Endothelial cell of umbilical vein (primary cell): ENCODE results near the gene PHPT1. TPM values are rescaled to one million over a fixed set of nuclear protein-coding genes. Genes with fewer than 3 reads are reported as not detected.

Source experiments
- BruUV-seq: library from RNA; stranded (reverse); fragments of 400-500 nt; replicated peaks from 2 replicates; lab custom pipeline; 2021; lab: Mats Ljungman, UMichigan
- CTCF ChIA-PET: fragments of 300-600, 350-600 bp; sonication (Branson Sonifier 250); formaldehyde crosslinking; loops from one replicate; lab custom pipeline; 2021; ENCODE audit warnings: antibody characterized with exemption, inconsistent platforms; lab: Charles Lee
- POLR2A ChIA-PET: fragments of 300-600, 350-600 bp; sonication (Branson Sonifier 250); formaldehyde crosslinking; loops from one replicate; lab custom pipeline; 2021; ENCODE audit warnings: antibody characterized with exemption, inconsistent platforms; lab: Charles Lee
- DNase-seq: peaks from one replicate; pipeline ENCODE4 v3.0.0-alpha.2; 2011; ENCODE audit warnings: low read depth, low spot score
- FAIRE-seq: peaks from 2 replicates; lab custom pipeline; 2011; peaks lifted over from hg19 to GRCh38; lab: Jason Lieb, UNC
- H2AFZ ChIP-seq: 2 replicates; pipeline ENCODE4 v1.6.0; 2012; ENCODE audit warnings: low read depth, low read length, control low read depth, inconsistent platforms
- H3K27ac ChIP-seq: 2 replicates; pipeline ENCODE4 v1.5.1; 2011; ENCODE audit warnings: low read depth, mild to moderate bottlenecking, control low read depth, low read length, moderate library complexity; ENCODE audit not compliant: insufficient read depth
- H3K27me3 ChIP-seq, 2 experiments: 2 replicates each; pipeline versions ENCODE4 v1.6.0 to v1.6.1; 2011; ENCODE audit warnings: low read length in 2 of 2, mixed read lengths in 1 of 2; ENCODE audit not compliant: control insufficient read depth in 2 of 2, insufficient read depth in 2 of 2
- H3K36me3 ChIP-seq, 2 experiments: 2 replicates in 1 of 2; 3 replicates in 1 of 2; pipeline ENCODE4 v1.5.1; 2011; ENCODE audit warnings: low read length in 2 of 2, mild to moderate bottlenecking in 1 of 2, moderate library complexity in 1 of 2; ENCODE audit not compliant: control insufficient read depth in 2 of 2, insufficient read depth in 2 of 2; ENCODE audit errors: extremely low read depth in 1 of 2
- H3K4me1 ChIP-seq: 3 replicates; pipeline ENCODE4 v1.5.1; 2011; ENCODE audit warnings: mild to moderate bottlenecking, low read length; ENCODE audit not compliant: control insufficient read depth, insufficient read depth; ENCODE audit errors: extremely low read depth
- H3K4me2 ChIP-seq: 2 replicates; pipeline ENCODE4 v1.6.1; 2011; ENCODE audit warnings: low read length, control low read depth, mixed read lengths; ENCODE audit not compliant: insufficient read depth
- H3K4me3 ChIP-seq, 3 experiments: fragments of 200-600 bp in 1 of 3; sonication (generic), shearing (Covaris generic) in 1 of 3; replicated peaks in 1 of 3; 2 replicates each; pipeline ENCODE4 v1.5.1; 2011 to 2016; ENCODE audit warnings: control low read depth in 3 of 3, low read length in 3 of 3, mild to moderate bottlenecking in 2 of 3, inconsistent platforms in 1 of 3, low read depth in 1 of 3, moderate library complexity in 1 of 3; ENCODE audit not compliant: insufficient read depth in 1 of 3
- H3K79me2 ChIP-seq: 2 replicates; pipeline ENCODE4 v1.6.0; 2012; ENCODE audit warnings: low read length, inconsistent platforms; ENCODE audit not compliant: control insufficient read depth, insufficient read depth
- H3K9ac ChIP-seq: replicated peaks from 2 replicates; pipeline ENCODE3; 2011; ENCODE audit warnings: low read length, control low read depth; ENCODE audit not compliant: insufficient read depth; ENCODE audit errors: extremely low read depth
- H3K9me1 ChIP-seq: replicated peaks from 3 replicates; pipeline ENCODE4 v1.6.0; 2011; ENCODE audit warnings: mild to moderate bottlenecking, low read length; ENCODE audit not compliant: control insufficient read depth, insufficient read depth; ENCODE audit errors: extremely low read depth
- H3K9me3 ChIP-seq: replicated peaks from 2 replicates; pipeline ENCODE4 v1.5.1; 2012; ENCODE audit warnings: low read length, inconsistent platforms; ENCODE audit not compliant: control insufficient read depth, insufficient read depth
- H4K20me1 ChIP-seq: replicated peaks from 2 replicates; pipeline ENCODE3; 2011; ENCODE audit warnings: mild to moderate bottlenecking, low read length; ENCODE audit not compliant: control insufficient read depth, insufficient read depth; ENCODE audit errors: extremely low read depth
- EZH2 ChIP-seq: IDR thresholded peaks from 2 replicates; pipeline ENCODE4 v1.6.1; 2012; ENCODE audit warnings: borderline replicate concordance, low read depth, mild to moderate bottlenecking, moderate library complexity, low read length, inconsistent platforms; ENCODE audit not compliant: severe bottlenecking
- FOS ChIP-seq: IDR thresholded peaks from 2 replicates; pipeline ENCODE4 v1.6.1; 2011; ENCODE audit warnings: mild to moderate bottlenecking, low read length, moderate library complexity, borderline replicate concordance; ENCODE audit not compliant: insufficient read depth
- GATA2 ChIP-seq: IDR thresholded peaks from 2 replicates; pipeline ENCODE4 v1.7.0; 2011; ENCODE audit warnings: low read depth, mild to moderate bottlenecking, moderate library complexity, mixed read lengths, low read length; ENCODE audit not compliant: insufficient read length, insufficient read depth
- JUN ChIP-seq: IDR thresholded peaks from 2 replicates; pipeline ENCODE4 v1.6.1; 2011; ENCODE audit warnings: borderline replicate concordance, low read depth; ENCODE audit not compliant: insufficient read length, insufficient read depth
- MAX ChIP-seq: IDR thresholded peaks from 2 replicates; pipeline ENCODE4 v1.6.1; 2011; ENCODE audit not compliant: insufficient read depth, insufficient read length
- MYC ChIP-seq: IDR thresholded peaks from one replicate; pipeline ENCODE4 v1.6.1; 2011; ENCODE audit warnings: mild to moderate bottlenecking, low read depth, low read length
- POLR2A ChIP-seq: IDR thresholded peaks from 2 replicates; pipeline ENCODE4 v1.6.1; 2012; ENCODE audit warnings: low read depth, mild to moderate bottlenecking, control low read depth, low read length
- dilution Hi-C: fragments of 300-500 bp; cut with MboI; formaldehyde crosslinking; loops from one replicate; pipeline ENCODE4 v1.15.0; 2019; ENCODE audit warnings: low sequenced_read_pairs; ENCODE audit not compliant: extremely low pct_ligation_motif_present
- intact Hi-C: fragments of 100-400 bp; cut with micrococcal nuclease; formaldehyde crosslinking; loops from one replicate; pipeline ENCODE4 v1.10.0; 2022
- polyA plus RNA-seq, 4 experiments: library from polyadenylated mRNA; depleted of rRNA in 3 of 4; stranded (reverse) in 3 of 4; unstranded in 1 of 4; fragments of >200 nt; gene quantifications; 2 replicates each; pipeline versions ENCODE4 v1.2.1 to v1.2.3, GENCODE V29; 2011 to 2012; ENCODE audit warnings: missing spikeins in 1 of 4
- total RNA-seq: library from RNA; stranded (reverse); gene quantifications from 2 replicates; pipeline ENCODE4 v1.2.3, GENCODE V29; 2021
- TF ChIP-seq, protein P1 (sequence below), 2 donors: IDR thresholded peaks; 1 replicate in 1 of 2; 2 replicates in 1 of 2; pipeline ENCODE4 v1.5.1; 2011; ENCODE audit warnings: low read length in 2 of 2, mild to moderate bottlenecking in 2 of 2, moderate library complexity in 2 of 2, control low read depth in 1 of 2, inconsistent platforms in 1 of 2, low read depth in 1 of 2; ENCODE audit not compliant: insufficient read depth in 1 of 2; ENCODE audit errors: extremely low read depth in 1 of 2

PHPT1 gene
- total and polyA plus RNA-seq, 2 donors (not counting 3 experiments of a cell fraction or from before 2014, with no cell fraction given) = 139 to 319 TPM

DNA sequence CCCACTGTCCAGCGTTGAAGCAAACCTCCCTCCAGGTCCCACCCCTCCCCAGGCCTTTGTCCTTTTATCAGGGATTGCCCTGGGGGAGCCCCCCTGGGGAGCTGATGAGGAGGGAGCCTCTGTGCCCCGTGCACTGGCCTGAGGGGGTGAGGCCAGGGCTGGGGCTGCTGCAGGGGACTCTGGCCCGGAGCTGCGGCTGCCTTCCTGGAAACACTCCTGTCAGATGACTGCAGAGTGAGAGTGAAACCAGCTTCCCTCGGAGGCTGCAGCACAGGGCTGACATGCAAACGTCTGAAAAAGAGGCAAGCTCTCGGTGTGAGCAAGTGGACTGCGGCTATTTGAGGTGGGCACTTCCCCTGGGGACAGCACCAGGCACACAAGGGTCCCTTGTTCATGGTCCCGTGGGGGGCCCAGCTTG is 32.5 kb downstream of the PHPT1 start:
- no peak for DNase-seq
- H3K9me1 ChIP-seq = no peaks in the 10 kb centered on the region
- intact Hi-C loops (no loop called here), dilution Hi-C loops (no loop called here)
- peaks cover 10% of the 10 kb centered on the region for H3K4me1 ChIP-seq
- H3K4me2 ChIP-seq = no peak overlapping the region
- no peak overlapping the region for H3K27ac ChIP-seq
- TF ChIP-seq POLR2A = no peak
- no peak for TF ChIP-seq MAX
- no peak for TF ChIP-seq GATA2
- no peak for TF ChIP-seq EZH2
- TF ChIP-seq, protein P1, sequence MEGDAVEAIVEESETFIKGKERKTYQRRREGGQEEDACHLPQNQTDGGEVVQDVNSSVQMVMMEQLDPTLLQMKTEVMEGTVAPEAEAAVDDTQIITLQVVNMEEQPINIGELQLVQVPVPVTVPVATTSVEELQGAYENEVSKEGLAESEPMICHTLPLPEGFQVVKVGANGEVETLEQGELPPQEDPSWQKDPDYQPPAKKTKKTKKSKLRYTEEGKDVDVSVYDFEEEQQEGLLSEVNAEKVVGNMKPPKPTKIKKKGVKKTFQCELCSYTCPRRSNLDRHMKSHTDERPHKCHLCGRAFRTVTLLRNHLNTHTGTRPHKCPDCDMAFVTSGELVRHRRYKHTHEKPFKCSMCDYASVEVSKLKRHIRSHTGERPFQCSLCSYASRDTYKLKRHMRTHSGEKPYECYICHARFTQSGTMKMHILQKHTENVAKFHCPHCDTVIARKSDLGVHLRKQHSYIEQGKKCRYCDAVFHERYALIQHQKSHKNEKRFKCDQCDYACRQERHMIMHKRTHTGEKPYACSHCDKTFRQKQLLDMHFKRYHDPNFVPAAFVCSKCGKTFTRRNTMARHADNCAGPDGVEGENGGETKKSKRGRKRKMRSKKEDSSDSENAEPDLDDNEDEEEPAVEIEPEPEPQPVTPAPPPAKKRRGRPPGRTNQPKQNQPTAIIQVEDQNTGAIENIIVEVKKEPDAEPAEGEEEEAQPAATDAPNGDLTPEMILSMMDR (IDR thresholded peaks at IDR 0.05; ENCODE audit: extremely low read depth in 1 of 2, insufficient read depth in 1 of 2, low read depth in 1 of 2, low read length in 2 of 2) = no peak
- TF ChIP-seq FOS = no peak
- no peak for TF ChIP-seq JUN
- TF ChIP-seq MYC = no peak
- peaks cover under 1% of the 10 kb centered on the region for H3K79me2 ChIP-seq
- H3K4me3 ChIP-seq = no peak overlapping the region
- no peaks in the 10 kb centered on the region for H3K27me3 ChIP-seq
- POLR2A ChIA-PET = no interaction called here
- H3K9me3 ChIP-seq = no peaks in the 10 kb centered on the region
- H4K20me1 ChIP-seq = no peaks in the 10 kb centered on the region
- no peak for FAIRE-seq
- BruUV-seq = no TSS peak
- no peak overlapping the region for H2AFZ ChIP-seq
- no peak overlapping the region for H3K9ac ChIP-seq
- CTCF ChIA-PET = interaction anchor here (1.1 kb wide), 1 partner anchor 35 kb away, joined by 3 read pairs; no protein-coding TSS in a partner anchor
- no peaks in the 10 kb centered on the region for H3K36me3 ChIP-seq
